K562 (cell line): ENCODE data around the gene COX4I2. TPM values are rescaled to one million over a fixed set of nuclear protein-coding genes. Genes with fewer than 3 reads are reported as not detected.

ENCODE experiments used
- C11orf30 ChIP-seq: fragments of 450-650 bp; IDR thresholded peaks from 2 replicates; pipeline ENCODE4 v1.6.1; 2016; ENCODE audit warnings: low read depth, mild to moderate bottlenecking
- CBX3 ChIP-seq, 2 experiments: IDR thresholded peaks; 1 replicate in 1 of 2; 2 replicates in 1 of 2; pipeline ENCODE4 v1.6.1; 2012; ENCODE audit warnings: inconsistent platforms in 2 of 2, low read length in 2 of 2, borderline replicate concordance in 1 of 2, control low read depth in 1 of 2
- KDM2B ChIP-seq: fragments of 250-450 bp; sonication (Bioruptor Pico); IDR thresholded peaks from 2 replicates; pipeline ENCODE4 v1.8.0; 2021; ENCODE audit warnings: mild to moderate bottlenecking, moderate library complexity
- MCM2 ChIP-seq: fragments of 450-650 bp; IDR thresholded peaks from 2 replicates; pipeline ENCODE4 v1.6.1; 2017; ENCODE audit warnings: low read depth, mild to moderate bottlenecking
- MLLT1 ChIP-seq, 2 experiments: fragments of 450-650 bp; IDR thresholded peaks; 2 replicates each; pipeline ENCODE4 v1.6.1; 2016
- MYNN ChIP-seq, 2 experiments: sonication (generic); formaldehyde crosslinking in 1 of 2; IDR thresholded peaks; 2 replicates each; pipeline versions ENCODE4 v1.5.0 to v1.6.1; 2016 to 2020; ENCODE audit warnings: antibody characterized with exemption in 1 of 2, missing genetic modification reagents in 1 of 2
- NR2F6 ChIP-seq: fragments of 450-650 bp; formaldehyde crosslinking; IDR thresholded peaks from 2 replicates; pipeline ENCODE4 v1.4.0; 2020; ENCODE audit warnings: mild to moderate bottlenecking
- SRSF1 ChIP-seq: fragments of 200-400 bp; formaldehyde crosslinking; IDR thresholded peaks from 2 replicates; pipeline ENCODE4 v1.6.1; 2017; ENCODE audit warnings: mild to moderate bottlenecking, low read depth, low read length, moderate library complexity
- TEAD4 ChIP-seq, 2 experiments: sonication (generic) in 1 of 2; formaldehyde crosslinking in 1 of 2; IDR thresholded peaks; 2 replicates each; pipeline versions ENCODE4 v1.6.1 to v1.8.0; 2012 to 2022; ENCODE audit warnings: borderline replicate concordance in 1 of 2, inconsistent platforms in 1 of 2, low read length in 1 of 2, mild to moderate bottlenecking in 1 of 2, missing genetic modification reagents in 1 of 2
- ZNF175 ChIP-seq: fragments of 200-800 bp; sonication (Bioruptor generic); IDR thresholded peaks from 2 replicates; pipeline ENCODE4 v1.6.1; 2016; ENCODE audit warnings: low read depth, mild to moderate bottlenecking, missing genetic modification characterization, missing compliant biosample characterization
- ZNF395 ChIP-seq: fragments of 200-800 bp; sonication (Bioruptor generic); IDR thresholded peaks from 2 replicates; pipeline ENCODE4 v1.6.1; 2017; ENCODE audit warnings: missing genetic modification characterization, missing compliant biosample characterization
- ZNF431 ChIP-seq: sonication (generic); formaldehyde crosslinking; IDR thresholded peaks from 2 replicates; pipeline ENCODE4 v1.8.0; 2022; ENCODE audit warnings: mild to moderate bottlenecking, missing genetic modification reagents
- polyA plus RNA-seq, 8 experiments: library from polyadenylated mRNA; depleted of rRNA in 4 of 8; stranded (reverse) in 5 of 8; unstranded in 3 of 8; fragments of >200 nt; fragmentation: Nextera tagmentation in 2 of 8; fragmentation: Illumina TruSeq in 1 of 8; extraction: Ambion mirVana in 2 of 8; extraction: Trizol in 1 of 8; gene quantifications; 2 replicates each; pipeline versions ENCODE4 v1.2.1 to v1.2.3, GENCODE V29; 2011 to 2014; ENCODE audit warnings: inconsistent platforms in 1 of 8, missing spikeins in 1 of 8
- total RNA-seq, 7 experiments: library from RNA; depleted of rRNA in 6 of 7; stranded (reverse); fragments of >200 nt in 6 of 7; fragmentation: Illumina TruSeq in 2 of 7; extraction: Trizol in 2 of 7; gene quantifications; 2 replicates each; pipeline versions ENCODE4 v1.2.1 to v1.2.3, GENCODE V29; 2011 to 2021; ENCODE audit warnings: low replicate concordance in 1 of 7
- TF ChIP-seq, protein P1 (sequence below): fragments of 250-450 bp; sonication (Bioruptor Pico); IDR thresholded peaks from 2 replicates; pipeline ENCODE4 v1.5.0; 2020; ENCODE audit warnings: mild to moderate bottlenecking
- TF ChIP-seq, protein P2 (sequence below): fragments of 450-650 bp; IDR thresholded peaks from 2 replicates; pipeline ENCODE4 v1.6.1; 2017; ENCODE audit warnings: antibody characterized with exemption, mild to moderate bottlenecking

The COX4I2 gene
- total and polyA plus RNA-seq, 9 of the 15 experiments (the other 6 are each of a cell fraction or from before 2014, with no cell fraction given): not detected

DNA sequence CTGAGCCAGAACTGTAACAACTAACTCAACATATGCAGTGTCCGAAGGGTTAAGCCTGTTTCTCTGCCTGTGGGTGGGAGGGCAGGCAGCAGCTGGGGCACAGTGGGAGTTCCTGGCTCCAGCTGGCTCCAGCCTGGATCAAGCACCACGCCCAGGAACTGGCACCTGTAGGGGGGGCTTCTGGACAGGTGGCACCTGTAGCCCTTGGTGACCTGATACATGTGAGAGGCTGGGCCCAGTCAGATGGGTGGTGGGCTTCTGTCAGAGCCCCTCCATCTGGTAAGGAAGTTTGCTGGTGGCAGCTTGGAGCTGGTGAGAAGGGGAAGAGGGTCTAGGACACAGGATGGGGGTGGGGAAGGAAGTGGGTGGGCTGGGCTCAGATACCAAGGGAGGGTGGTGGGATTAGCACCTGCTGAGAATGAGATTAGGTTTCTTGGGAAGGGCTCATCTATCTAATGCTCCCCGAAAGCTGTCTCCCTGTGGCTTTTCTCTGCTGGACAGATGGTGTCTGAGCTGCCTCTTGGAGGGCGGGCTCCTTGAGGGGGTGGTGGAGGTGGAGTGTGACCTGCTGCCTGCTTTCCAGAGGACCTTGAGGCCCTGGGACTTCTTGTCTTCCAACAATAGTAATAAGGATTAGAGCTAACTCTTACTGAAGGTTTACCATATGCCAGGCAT, 56.4 kb downstream of the COX4I2 start (continued):
- TF ChIP-seq, protein P1, sequence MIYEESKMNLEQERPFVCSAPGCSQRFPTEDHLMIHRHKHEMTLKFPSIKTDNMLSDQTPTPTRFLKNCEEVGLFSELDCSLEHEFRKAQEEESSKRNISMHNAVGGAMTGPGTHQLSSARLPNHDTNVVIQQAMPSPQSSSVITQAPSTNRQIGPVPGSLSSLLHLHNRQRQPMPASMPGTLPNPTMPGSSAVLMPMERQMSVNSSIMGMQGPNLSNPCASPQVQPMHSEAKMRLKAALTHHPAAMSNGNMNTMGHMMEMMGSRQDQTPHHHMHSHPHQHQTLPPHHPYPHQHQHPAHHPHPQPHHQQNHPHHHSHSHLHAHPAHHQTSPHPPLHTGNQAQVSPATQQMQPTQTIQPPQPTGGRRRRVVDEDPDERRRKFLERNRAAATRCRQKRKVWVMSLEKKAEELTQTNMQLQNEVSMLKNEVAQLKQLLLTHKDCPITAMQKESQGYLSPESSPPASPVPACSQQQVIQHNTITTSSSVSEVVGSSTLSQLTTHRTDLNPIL: no peak
- no peak for TF ChIP-seq ZNF431 (CRISPR knock-in tag)
- no peak for TF ChIP-seq ZNF175 (CRISPR knock-in tag)
- TF ChIP-seq C11orf30: no peak
- peak; percentile 14; the same call in 1 of the 2 replicates for TF ChIP-seq MYNN (IDR thresholded peaks at IDR 0.05)
- TF ChIP-seq MYNN (CRISPR knock-in tag; IDR thresholded peaks at IDR 0.05): no peak
- TF ChIP-seq TEAD4 (IDR thresholded peaks at IDR 0.05; ENCODE audit: low read length): peak; percentile 37; the same call in 1 of the 2 replicates
- no peak for TF ChIP-seq TEAD4 (CRISPR knock-in tag; IDR thresholded peaks at IDR 0.05; ENCODE audit: borderline replicate concordance)
- TF ChIP-seq SRSF1: no peak
- TF ChIP-seq, protein P2, sequence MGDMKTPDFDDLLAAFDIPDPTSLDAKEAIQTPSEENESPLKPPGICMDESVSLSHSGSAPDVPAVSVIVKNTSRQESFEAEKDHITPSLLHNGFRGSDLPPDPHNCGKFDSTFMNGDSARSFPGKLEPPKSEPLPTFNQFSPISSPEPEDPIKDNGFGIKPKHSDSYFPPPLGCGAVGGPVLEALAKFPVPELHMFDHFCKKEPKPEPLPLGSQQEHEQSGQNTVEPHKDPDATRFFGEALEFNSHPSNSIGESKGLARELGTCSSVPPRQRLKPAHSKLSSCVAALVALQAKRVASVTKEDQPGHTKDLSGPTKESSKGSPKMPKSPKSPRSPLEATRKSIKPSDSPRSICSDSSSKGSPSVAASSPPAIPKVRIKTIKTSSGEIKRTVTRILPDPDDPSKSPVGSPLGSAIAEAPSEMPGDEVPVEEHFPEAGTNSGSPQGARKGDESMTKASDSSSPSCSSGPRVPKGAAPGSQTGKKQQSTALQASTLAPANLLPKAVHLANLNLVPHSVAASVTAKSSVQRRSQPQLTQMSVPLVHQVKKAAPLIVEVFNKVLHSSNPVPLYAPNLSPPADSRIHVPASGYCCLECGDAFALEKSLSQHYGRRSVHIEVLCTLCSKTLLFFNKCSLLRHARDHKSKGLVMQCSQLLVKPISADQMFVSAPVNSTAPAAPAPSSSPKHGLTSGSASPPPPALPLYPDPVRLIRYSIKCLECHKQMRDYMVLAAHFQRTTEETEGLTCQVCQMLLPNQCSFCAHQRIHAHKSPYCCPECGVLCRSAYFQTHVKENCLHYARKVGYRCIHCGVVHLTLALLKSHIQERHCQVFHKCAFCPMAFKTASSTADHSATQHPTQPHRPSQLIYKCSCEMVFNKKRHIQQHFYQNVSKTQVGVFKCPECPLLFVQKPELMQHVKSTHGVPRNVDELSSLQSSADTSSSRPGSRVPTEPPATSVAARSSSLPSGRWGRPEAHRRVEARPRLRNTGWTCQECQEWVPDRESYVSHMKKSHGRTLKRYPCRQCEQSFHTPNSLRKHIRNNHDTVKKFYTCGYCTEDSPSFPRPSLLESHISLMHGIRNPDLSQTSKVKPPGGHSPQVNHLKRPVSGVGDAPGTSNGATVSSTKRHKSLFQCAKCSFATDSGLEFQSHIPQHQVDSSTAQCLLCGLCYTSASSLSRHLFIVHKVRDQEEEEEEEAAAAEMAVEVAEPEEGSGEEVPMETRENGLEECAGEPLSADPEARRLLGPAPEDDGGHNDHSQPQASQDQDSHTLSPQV: peak; percentile 11; the same call in 1 of the 2 replicates
- TF ChIP-seq KDM2B (CRISPR knock-in tag): no peak
- no peak for TF ChIP-seq CBX3 (IDR thresholded peaks at IDR 0.05; ENCODE audit: borderline replicate concordance in 1 of 2, low read length in 2 of 2)
- no peak for TF ChIP-seq NR2F6 (CRISPR knock-in tag)
- TF ChIP-seq ZNF395: peak; percentile 24; the same call in 1 of the 2 replicates
- no peak for TF ChIP-seq MLLT1 (IDR thresholded peaks at IDR 0.05)
- TF ChIP-seq MCM2: no peak
